Ovary (tissue), 9 donors: Measurements from ENCODE around the gene MAB21L3. TPM values are rescaled to one million over a fixed set of nuclear protein-coding genes. Genes with fewer than 3 reads are reported as not detected.

Experiments
- DNase-seq, 5 donors: peaks; one replicate each; pipeline ENCODE4 v3.0.0-alpha.2; 2019 to 2020
- H3K27ac ChIP-seq, 2 donors: fragments of 200-600 bp; one replicate each; pipeline versions ENCODE4 v1.5.1 to v1.8.0; 2019 to 2022
- H3K27me3 ChIP-seq: fragments of 200-600 bp; one replicate; pipeline ENCODE4 v1.8.0; 2022
- H3K36me3 ChIP-seq: fragments of 200-600 bp; sonication (generic); one replicate; pipeline ENCODE4 v1.5.1; 2019
- H3K4me1 ChIP-seq: one replicate; pipeline ENCODE4 v1.8.1; 2013; ENCODE audit warnings: mild to moderate bottlenecking, moderate library complexity; ENCODE audit not compliant: insufficient read depth
- H3K4me3 ChIP-seq: fragments of 200-600 bp; sonication (generic); one replicate; pipeline ENCODE4 v1.5.1; 2017
- H3K9me3 ChIP-seq, 2 donors: fragments of 200-600 bp in 1 of 2; sonication (generic) in 1 of 2; one replicate each; pipeline versions ENCODE4 v1.5.1 to v1.8.1; 2013 to 2019; ENCODE audit warnings: mild to moderate bottlenecking in 1 of 2, moderate library complexity in 1 of 2
- EP300 ChIP-seq: sonication (generic); formaldehyde crosslinking; IDR thresholded peaks from one replicate; pipeline ENCODE4 v1.6.1; 2017; ENCODE audit warnings: antibody characterized with exemption
- POLR2A ChIP-seq: fragments of 450-650 bp; IDR thresholded peaks from one replicate; pipeline ENCODE4 v1.6.1; 2017; ENCODE audit warnings: antibody characterized with exemption, mild to moderate bottlenecking, moderate library complexity
- WGBS, 3 donors: extraction: QIAGEN DNeasy Blood & Tissue Kit in 1 of 3; methylation state at CpG; one replicate each; pipeline versions ENCODE4 v1.1.5 to v1.1.7; 2013 to 2017; 5-methylcytosine and 5-hydroxymethylcytosine counted together
- intact Hi-C, 4 donors: fragments of 100-400 bp; cut with DNase I; formaldehyde crosslinking; loops; one replicate each; pipeline versions ENCODE4 v1.11.0 to v1.15.1; 2022 to 2023
- polyA plus RNA-seq, 2 donors: library from polyadenylated mRNA; stranded (reverse); fragments of 200-250 nt in 1 of 2; fragments of 350-450 nt in 1 of 2; fragmentation: Illumina TruSeq in 1 of 2; extraction: RNeasy Lipid Tissue Mini Kit (QIAGEN cat#74804) in 1 of 2; gene quantifications; one replicate each; pipeline ENCODE4 v1.2.3, GENCODE V29; 2013 to 2014
- total RNA-seq, 7 donors: library from RNA; depleted of rRNA in 2 of 7; stranded (reverse); fragments of >200 nt in 2 of 7; fragmentation: NEBNext Ultra II Directional in 3 of 7; extraction: Animal tissue kit (Norgen Biotek cat#: 25700) in 3 of 7; gene quantifications; one replicate each; pipeline versions ENCODE4 v1.1.0 to v1.2.4, GENCODE V29; 2016 to 2023
- TF ChIP-seq, protein P1 (sequence below), 3 donors: fragments of 450-650 bp in 2 of 3; fragments of 200-600 bp in 1 of 3; IDR thresholded peaks; one replicate each; pipeline versions ENCODE4 v1.5.1 to v1.8.0; 2016 to 2022; ENCODE audit warnings: antibody characterized with exemption in 3 of 3, mild to moderate bottlenecking in 1 of 3
- donor health status: DM: no; HTN: no; CAD: no; lungs with moderate emphysema.
- donor health status: DM: no; HTN: no; CAD: no.
- donor health status: Bipolar disorder and iron deficiency.
- donor health status: DM: yes; HTN: yes; CAD: no.
- donor health status: DM: no; HTN: no; CAD: no.
- donor health status: DM: yes; HTN: yes; CAD: no.

The MAB21L3 gene
- total and polyA plus RNA-seq, 9 donors = not detected

DNA sequence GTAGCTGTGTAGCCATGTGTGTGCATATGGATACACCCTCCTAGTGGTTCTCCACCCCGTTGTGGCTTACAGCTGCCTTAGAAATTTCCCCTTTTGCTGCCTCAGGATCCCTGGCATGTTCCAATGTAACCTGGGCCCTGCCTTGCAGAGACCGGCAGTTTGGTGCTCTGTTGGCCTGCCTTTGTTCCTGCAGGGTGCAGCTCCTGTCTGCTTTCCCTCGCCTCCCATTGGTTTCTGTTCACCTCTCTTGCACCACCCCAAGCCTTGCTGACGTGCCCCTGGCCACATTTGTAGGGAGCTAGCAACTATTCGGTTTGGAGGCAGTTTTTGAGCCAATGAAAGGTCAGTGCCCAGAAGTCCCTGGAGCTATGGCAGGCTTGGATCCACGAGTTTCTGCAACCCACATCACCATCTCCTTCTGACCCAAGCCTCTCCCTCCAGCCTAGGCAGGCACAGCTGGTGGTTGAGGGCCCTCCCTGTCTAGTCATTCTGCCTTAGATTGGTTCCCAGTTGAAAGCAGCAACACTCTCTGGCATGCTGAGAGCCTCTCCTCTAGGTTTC is 54.9 kb downstream of the MAB21L3 start:
- no peaks in the 10 kb centered on the region for H3K27me3 ChIP-seq
- H3K36me3 ChIP-seq = no peaks in the 10 kb centered on the region
- no peak overlapping the region for H3K4me3 ChIP-seq
- TF ChIP-seq POLR2A (no peak), EP300 (no peak)
- TF ChIP-seq, protein P1, sequence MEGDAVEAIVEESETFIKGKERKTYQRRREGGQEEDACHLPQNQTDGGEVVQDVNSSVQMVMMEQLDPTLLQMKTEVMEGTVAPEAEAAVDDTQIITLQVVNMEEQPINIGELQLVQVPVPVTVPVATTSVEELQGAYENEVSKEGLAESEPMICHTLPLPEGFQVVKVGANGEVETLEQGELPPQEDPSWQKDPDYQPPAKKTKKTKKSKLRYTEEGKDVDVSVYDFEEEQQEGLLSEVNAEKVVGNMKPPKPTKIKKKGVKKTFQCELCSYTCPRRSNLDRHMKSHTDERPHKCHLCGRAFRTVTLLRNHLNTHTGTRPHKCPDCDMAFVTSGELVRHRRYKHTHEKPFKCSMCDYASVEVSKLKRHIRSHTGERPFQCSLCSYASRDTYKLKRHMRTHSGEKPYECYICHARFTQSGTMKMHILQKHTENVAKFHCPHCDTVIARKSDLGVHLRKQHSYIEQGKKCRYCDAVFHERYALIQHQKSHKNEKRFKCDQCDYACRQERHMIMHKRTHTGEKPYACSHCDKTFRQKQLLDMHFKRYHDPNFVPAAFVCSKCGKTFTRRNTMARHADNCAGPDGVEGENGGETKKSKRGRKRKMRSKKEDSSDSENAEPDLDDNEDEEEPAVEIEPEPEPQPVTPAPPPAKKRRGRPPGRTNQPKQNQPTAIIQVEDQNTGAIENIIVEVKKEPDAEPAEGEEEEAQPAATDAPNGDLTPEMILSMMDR (IDR thresholded peaks at IDR 0.05) = no peak
- intact Hi-C loops = no loop called here
- WGBS, 3 donors = 79 to 89% (median 80%) methylated on average over 6 of the region's 6 CpGs
- no peaks in the 10 kb centered on the region for H3K9me3 ChIP-seq
- DNase-seq = no peak
- H3K27ac ChIP-seq = no peak overlapping the region
- H3K4me1 ChIP-seq = no peaks in the 10 kb centered on the region

DNA sequence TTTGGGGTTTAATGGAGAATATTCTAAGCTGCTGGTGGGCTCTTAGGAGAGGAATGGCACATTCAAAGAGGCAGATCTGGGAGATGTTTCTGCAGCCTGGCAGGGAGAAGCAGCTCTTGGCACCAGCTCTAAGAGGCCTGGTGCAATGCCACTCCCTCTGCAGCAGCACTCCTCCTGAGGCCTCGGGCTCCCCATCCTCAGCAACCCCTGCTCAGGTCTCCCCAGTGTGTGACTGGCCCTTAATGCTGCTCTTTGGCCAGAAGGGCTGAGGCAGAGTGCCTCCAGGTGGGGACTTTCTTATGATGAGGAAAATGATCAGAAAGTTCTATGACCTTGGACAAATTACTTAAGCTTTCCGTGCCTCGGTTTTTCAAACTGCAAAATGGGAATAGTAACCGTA is 55.5 kb downstream of the MAB21L3 start:
- Histone ChIP-seq H3K4me1 (no peaks in the 10 kb centered on the region), H3K27me3 (no peaks in the 10 kb centered on the region), H3K27ac (no peak overlapping the region), H3K9me3 (no peaks in the 10 kb centered on the region), H3K4me3 (no peak overlapping the region), H3K36me3 (no peaks in the 10 kb centered on the region)
- WGBS, 3 donors = 88 to 95% (median 94%) methylated on average over 4 of the region's 4 CpGs
- TF ChIP-seq, protein P1 (IDR thresholded peaks at IDR 0.05) = no peak
- no peak for TF ChIP-seq POLR2A
- TF ChIP-seq EP300 = no peak
- intact Hi-C loops = no loop called here
- no peak for DNase-seq

DNA sequence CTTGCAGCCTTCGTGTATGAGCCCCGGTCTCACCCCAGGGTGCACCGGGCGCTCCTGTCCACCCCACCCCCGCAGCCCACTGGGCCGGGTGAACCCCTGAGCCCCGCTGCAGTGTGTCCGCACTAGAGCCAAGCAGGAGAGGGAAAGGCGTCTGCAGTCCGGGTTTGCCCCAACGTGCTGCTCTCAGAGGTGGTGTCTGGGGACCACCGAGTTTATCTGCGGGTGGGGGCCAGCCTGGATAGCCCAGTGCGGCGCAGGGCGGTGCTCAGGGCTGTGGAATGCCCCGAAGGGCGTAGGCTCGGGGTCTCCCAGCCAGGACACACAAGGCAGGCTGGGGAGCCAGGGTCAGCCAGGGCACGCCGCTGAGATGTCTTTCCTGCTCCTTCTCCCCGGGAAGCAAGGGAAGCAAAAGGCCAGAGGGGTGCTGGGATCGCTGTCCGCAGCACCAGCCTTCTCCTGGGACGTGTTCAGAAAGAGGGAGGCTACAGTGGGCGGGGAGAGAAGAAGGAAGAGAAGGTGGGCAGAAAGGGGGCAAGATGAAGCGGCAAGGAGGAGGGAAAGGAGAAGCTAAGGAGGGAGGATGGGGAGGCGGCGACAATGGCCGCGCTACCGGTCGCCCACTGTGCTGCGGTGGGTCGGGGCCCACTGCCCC is 56.6 kb downstream of the MAB21L3 start:
- H3K36me3 ChIP-seq = no peaks in the 10 kb centered on the region
- H3K4me3 ChIP-seq = peak overlapping the region; percentile 72
- H3K4me1 ChIP-seq = no peaks in the 10 kb centered on the region
- peak in 4 of 5 donors; percentile 22 to 53 (median 38) for DNase-seq
- H3K27ac ChIP-seq = peak overlapping the region in 1 of 2 donors; percentile 49
- no peaks in the 10 kb centered on the region for H3K9me3 ChIP-seq
- 21 to 26% (median 23%) methylated on average over 32 to 35 of the region's 35 CpGs for WGBS, 3 donors
- intact Hi-C loops = no loop called here
- no peak for TF ChIP-seq EP300
- TF ChIP-seq POLR2A = no peak
- TF ChIP-seq, protein P1 (IDR thresholded peaks at IDR 0.05) = no peak
- no peaks in the 10 kb centered on the region for H3K27me3 ChIP-seq

DNA sequence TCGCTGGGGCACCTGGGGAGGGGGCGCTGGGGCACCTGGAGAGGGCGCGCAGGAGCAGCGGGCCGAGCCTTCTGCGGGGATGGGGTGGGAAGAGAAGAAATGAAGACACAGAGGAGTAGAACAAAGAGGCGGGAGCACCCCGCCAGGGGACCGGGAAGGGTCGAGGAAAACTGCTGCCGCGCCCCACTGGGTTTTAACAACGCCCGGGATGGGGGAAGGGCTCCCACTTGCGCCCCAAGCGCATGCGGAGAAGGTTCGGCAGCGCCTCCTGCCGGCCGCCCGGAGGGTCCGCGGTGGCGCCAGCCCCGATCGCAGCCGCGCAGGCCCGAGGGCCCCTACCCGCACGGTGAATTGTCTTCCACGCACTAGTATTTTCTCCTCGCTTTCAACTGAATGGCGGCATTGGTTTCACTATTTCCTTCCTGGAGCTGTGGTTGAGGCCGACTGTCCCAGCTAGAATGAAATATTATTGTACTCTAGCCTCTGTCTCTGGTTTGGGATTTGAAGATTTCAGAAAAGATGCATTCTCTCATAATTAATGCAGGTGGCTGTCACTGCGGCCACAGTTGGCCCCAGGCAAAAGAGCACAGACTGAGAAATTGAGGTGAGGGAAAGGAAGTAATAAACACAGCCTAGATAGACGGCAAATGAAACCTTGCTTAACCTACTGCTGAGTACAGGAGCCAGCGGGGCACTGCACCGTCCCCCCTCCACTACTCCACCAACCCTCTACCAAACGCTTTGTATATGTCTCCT is 57.3 kb downstream of the MAB21L3 start:
- peak; percentile 78 to 93 (median 85) for DNase-seq
- no peaks in the 10 kb centered on the region for H3K27me3 ChIP-seq
- intact Hi-C loops = no loop called here
- H3K9me3 ChIP-seq = no peaks in the 10 kb centered on the region
- no peaks in the 10 kb centered on the region for H3K36me3 ChIP-seq
- H3K4me3 ChIP-seq = peak overlapping the region; percentile 72
- TF ChIP-seq POLR2A = no peak
- TF ChIP-seq, protein P1 (IDR thresholded peaks at IDR 0.05) = peak; percentile 60 to 91 (median 72)
- no peaks in the 10 kb centered on the region for H3K4me1 ChIP-seq
- H3K27ac ChIP-seq = peak overlapping the region in 1 of 2 donors; percentile 49
- 7 to 9% (median 8%) methylated on average over 42 of the region's 42 CpGs for WGBS, 3 donors
